OCI-LY1 (cell line): ENCODE data around the gene CLASRP.

Source experiments
- H2AFZ ChIP-seq: fragments of 200-600 bp; sonication (generic), shearing (Covaris generic); 2 replicates; pipeline ENCODE4 v1.6.0; 2014; ENCODE audit warnings: antibody characterized with exemption, mild to moderate bottlenecking, low read length
- H3F3A ChIP-seq: fragments of 200-600 bp; sonication (generic), shearing (Covaris generic); 2 replicates; pipeline ENCODE4 v1.6.0; 2014; ENCODE audit warnings: mild to moderate bottlenecking, antibody characterized with exemption, low read length, moderate library complexity; ENCODE audit not compliant: insufficient read depth
- H3K27ac ChIP-seq: fragments of 200-600 bp; sonication (generic); 2 replicates; pipeline ENCODE4 v1.5.1; 2014; ENCODE audit warnings: low read length, mixed run types, mild to moderate bottlenecking, low read depth; ENCODE audit not compliant: poor library complexity, severe bottlenecking
- H3K27me3 ChIP-seq: fragments of 200-600 bp; sonication (generic); 2 replicates; pipeline ENCODE4 v1.6.0; 2014; ENCODE audit warnings: antibody characterized with exemption, mild to moderate bottlenecking, low read length, moderate library complexity; ENCODE audit not compliant: insufficient read depth
- H3K36me3 ChIP-seq: fragments of 200-600 bp; sonication (generic); 2 replicates; pipeline ENCODE4 v1.6.1; 2014; ENCODE audit warnings: mild to moderate bottlenecking, antibody characterized with exemption, low read length, moderate library complexity, mixed read lengths; ENCODE audit not compliant: insufficient read depth
- H3K4me1 ChIP-seq: fragments of 200-600 bp; sonication (generic); 2 replicates; pipeline ENCODE4 v1.5.1; 2014; ENCODE audit warnings: mild to moderate bottlenecking, low read length, moderate library complexity; ENCODE audit not compliant: insufficient read depth, severe bottlenecking
- H3K4me2 ChIP-seq: fragments of 200-600 bp; sonication (generic), shearing (Covaris generic); 2 replicates; pipeline ENCODE4 v1.6.1; 2014; ENCODE audit warnings: low read length
- H3K4me3 ChIP-seq: fragments of 200-600 bp; sonication (generic); 2 replicates; pipeline ENCODE4 v1.5.1; 2014; ENCODE audit warnings: low read length, low read depth, mild to moderate bottlenecking, mixed read lengths; ENCODE audit not compliant: poor library complexity, severe bottlenecking
- H3K79me2 ChIP-seq: fragments of 200-600 bp; shearing (Covaris generic); 2 replicates; pipeline ENCODE4 v1.6.1; 2016; ENCODE audit warnings: mixed run types, low read length, mixed read lengths; ENCODE audit not compliant: insufficient read depth
- H3K9ac ChIP-seq: fragments of 200-600 bp; sonication (generic), shearing (Covaris generic); 2 replicates; pipeline ENCODE4 v1.6.1; 2014; ENCODE audit warnings: mild to moderate bottlenecking, low read length, mixed read lengths
- H3K9me2 ChIP-seq: fragments of 200-600 bp; sonication (generic), shearing (Covaris generic); 2 replicates; pipeline ENCODE4 v1.6.1; 2014; ENCODE audit warnings: low read depth, mild to moderate bottlenecking, low read length, mixed read lengths
- H3K9me3 ChIP-seq: fragments of 200-600 bp; shearing (Covaris generic); 2 replicates; pipeline ENCODE4 v1.6.1; 2014; ENCODE audit warnings: low read length, mixed read lengths
- H4K20me1 ChIP-seq: fragments of 200-600 bp; sonication (generic), shearing (Covaris generic); 2 replicates; pipeline ENCODE4 v1.6.0; 2016; ENCODE audit warnings: mild to moderate bottlenecking, low read length; ENCODE audit not compliant: insufficient read depth
- EZH2 ChIP-seq: fragments of 200-600 bp; sonication (generic), shearing (Covaris generic); IDR thresholded peaks from 2 replicates; pipeline ENCODE4 v1.8.0; 2017; ENCODE audit warnings: borderline replicate concordance, mixed run types, mild to moderate bottlenecking, antibody characterized with exemption, low read length, moderate library complexity, mixed read lengths
- TF ChIP-seq, protein P1 (sequence below): fragments of 200-600 bp; sonication (generic), shearing (Covaris generic); IDR thresholded peaks from 2 replicates; pipeline ENCODE4 v1.5.1; 2017; ENCODE audit warnings: mild to moderate bottlenecking, antibody characterized with exemption, low read length, moderate library complexity, mixed read lengths

Gene CLASRP

DNA sequence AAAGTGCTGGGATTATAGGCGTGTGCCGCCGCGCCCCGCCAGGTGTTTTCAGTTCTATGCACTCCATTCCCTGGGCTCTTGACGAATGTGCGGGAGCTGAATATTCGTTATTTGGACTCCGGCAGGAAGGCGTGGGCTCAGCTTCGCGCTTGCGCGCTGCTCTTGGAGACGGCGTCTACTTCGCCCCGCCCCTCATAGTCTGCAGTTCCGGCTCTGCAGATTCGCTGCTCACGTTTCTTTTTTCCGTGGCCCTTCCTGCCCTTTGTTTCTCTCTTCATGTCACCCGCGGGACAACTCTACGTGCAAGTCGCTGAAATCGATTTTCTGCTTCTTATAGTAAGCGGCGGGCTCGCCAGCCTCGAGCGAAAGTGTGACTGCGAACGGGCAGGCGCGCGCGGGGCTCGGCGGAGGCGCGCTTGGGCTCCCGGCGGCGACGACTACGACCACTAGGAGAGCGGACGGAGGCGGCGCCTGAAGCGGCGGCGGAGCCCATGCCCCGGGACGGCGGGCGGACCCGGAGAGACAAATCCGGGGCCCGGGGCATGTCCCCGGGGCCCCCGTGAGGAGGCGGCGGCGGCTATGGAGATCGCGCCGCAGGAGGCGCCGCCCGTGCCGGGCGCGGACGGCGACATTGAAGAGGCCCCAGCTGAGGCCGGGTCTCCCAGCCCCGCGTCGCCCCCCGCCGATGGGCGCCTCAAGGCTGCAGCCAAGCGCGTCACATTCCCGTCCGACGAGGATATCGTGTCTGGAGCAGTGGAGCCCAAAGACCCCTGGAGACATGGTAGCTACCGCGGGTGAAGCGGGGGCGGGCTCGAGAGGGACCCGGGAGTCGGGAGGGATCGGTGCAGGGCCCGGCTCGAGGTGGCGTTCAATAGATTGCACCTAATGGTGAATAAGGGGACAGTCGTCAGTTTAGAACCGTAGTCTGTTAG lies 54.2 kb downstream of the CLASRP start, which contains the start of gene PPP1R37:
Gene PPP1R37, plus strand, starts transcription at position 433 of the 932 bp plus-strand sequence. Its CDS starts 147 bp downstream, at position 580.
- Histone ChIP-seq H3K36me3 (peaks cover 31% of the 10 kb centered on the region), H3K9ac (peak within 1 kb of the TSS; percentile 89), H3K27me3 (no peaks in the 10 kb centered on the region), H3K4me3 (peak within 1 kb of the TSS; percentile 80), H3K79me2 (peaks cover 40% of the 10 kb centered on the region), H3K9me3 (no peaks in the 10 kb centered on the region), H3K9me2 (no peaks in the 10 kb centered on the region), H3K27ac (peak within 1 kb of the TSS; percentile 83), H3K4me1 (peaks cover 39% of the 10 kb centered on the region), H4K20me1 (no peaks in the 10 kb centered on the region), H3F3A (no peaks in the 10 kb centered on the region), H2AFZ (no peak within 1 kb of the TSS), H3K4me2 (peak within 1 kb of the TSS; percentile 96)
- TF ChIP-seq, protein P1, sequence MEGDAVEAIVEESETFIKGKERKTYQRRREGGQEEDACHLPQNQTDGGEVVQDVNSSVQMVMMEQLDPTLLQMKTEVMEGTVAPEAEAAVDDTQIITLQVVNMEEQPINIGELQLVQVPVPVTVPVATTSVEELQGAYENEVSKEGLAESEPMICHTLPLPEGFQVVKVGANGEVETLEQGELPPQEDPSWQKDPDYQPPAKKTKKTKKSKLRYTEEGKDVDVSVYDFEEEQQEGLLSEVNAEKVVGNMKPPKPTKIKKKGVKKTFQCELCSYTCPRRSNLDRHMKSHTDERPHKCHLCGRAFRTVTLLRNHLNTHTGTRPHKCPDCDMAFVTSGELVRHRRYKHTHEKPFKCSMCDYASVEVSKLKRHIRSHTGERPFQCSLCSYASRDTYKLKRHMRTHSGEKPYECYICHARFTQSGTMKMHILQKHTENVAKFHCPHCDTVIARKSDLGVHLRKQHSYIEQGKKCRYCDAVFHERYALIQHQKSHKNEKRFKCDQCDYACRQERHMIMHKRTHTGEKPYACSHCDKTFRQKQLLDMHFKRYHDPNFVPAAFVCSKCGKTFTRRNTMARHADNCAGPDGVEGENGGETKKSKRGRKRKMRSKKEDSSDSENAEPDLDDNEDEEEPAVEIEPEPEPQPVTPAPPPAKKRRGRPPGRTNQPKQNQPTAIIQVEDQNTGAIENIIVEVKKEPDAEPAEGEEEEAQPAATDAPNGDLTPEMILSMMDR, result no peak
- no peak for TF ChIP-seq EZH2

DNA sequence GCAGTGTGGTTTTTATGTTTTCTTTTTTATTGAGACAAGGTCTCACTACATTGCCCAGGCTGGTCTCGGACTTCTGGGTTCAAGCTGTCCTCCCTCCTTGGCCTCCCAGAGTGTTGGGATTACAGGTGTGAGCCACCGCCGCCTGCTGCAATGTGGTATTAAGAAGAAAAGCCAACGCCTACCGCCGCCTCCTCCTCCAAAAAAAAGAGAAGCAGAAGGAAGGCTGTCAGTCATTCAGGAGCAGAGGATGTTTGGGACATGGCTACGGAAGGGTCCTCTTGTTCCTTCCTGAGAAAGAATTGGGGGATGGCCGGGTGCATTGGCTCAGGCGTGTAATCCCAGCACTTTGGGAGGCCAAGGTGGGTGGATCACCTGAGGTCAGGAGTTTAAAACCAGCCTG lies 55.3 kb downstream of the CLASRP start:
- Histone ChIP-seq H3K36me3 (peaks cover 26% of the 10 kb centered on the region), H3K9me3 (no peaks in the 10 kb centered on the region), H4K20me1 (no peaks in the 10 kb centered on the region), H3K27ac (peak overlapping the region; percentile 83), H3K79me2 (peaks cover 40% of the 10 kb centered on the region), H3K4me3 (peak overlapping the region; percentile 80), H3F3A (no peaks in the 10 kb centered on the region), H3K4me2 (peak overlapping the region; percentile 96), H3K27me3 (no peaks in the 10 kb centered on the region), H2AFZ (no peak overlapping the region), H3K9ac (peak overlapping the region; percentile 89), H3K9me2 (no peaks in the 10 kb centered on the region), H3K4me1 (peaks cover 50% of the 10 kb centered on the region)
- TF ChIP-seq, protein P1, result no peak
- no peak for TF ChIP-seq EZH2

DNA sequence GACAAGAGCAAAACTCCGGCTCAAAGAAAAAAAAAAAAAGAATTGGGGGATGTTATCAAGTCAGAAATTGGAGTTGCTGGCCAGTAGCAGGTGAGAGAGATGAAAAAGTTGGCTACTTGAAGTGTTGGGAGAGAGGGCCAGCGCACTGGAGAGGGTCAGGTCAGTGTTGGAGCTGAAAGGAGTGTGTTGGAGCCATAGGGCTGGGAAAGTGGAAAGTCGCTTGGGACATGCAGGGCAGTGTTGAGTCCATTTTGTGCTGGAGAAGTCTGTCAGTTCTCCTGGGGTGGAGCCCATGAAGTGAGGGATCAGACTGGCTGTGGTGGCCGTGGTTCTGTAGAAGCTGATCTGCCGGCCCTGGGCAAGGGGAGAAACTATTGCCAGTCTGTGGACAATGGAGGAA lies 55.9 kb downstream of the CLASRP start:
- Histone ChIP-seq H3K4me1 (peaks cover 51% of the 10 kb centered on the region), H3K9ac (no peak overlapping the region; the same call in 1 of the 2 replicates), H3K79me2 (peaks cover 40% of the 10 kb centered on the region), H3K27ac (no peak overlapping the region), H3K9me3 (no peaks in the 10 kb centered on the region), H3F3A (no peaks in the 10 kb centered on the region), H3K36me3 (peaks cover 25% of the 10 kb centered on the region), H3K4me3 (peak overlapping the region; percentile 80), H3K9me2 (no peaks in the 10 kb centered on the region), H4K20me1 (no peaks in the 10 kb centered on the region), H3K4me2 (peak overlapping the region; percentile 96), H3K27me3 (no peaks in the 10 kb centered on the region), H2AFZ (no peak overlapping the region)
- TF ChIP-seq, protein P1, result no peak
- TF ChIP-seq EZH2, result no peak
